IMR-90 (cell line): ENCODE measurements around the gene SOWAHC.

Source experiments
- CTCF ChIP-seq: conservative IDR thresholded peaks from 2 replicates; pipeline ENCODE4 v1.5.1; 2012; ENCODE audit warnings: mild to moderate bottlenecking, low read depth, low read length, improper control_type of control experiment
- FOS ChIP-seq: fragments of 150-350 bp; IDR thresholded peaks from 2 replicates; pipeline ENCODE4 v1.6.1; 2016; ENCODE audit warnings: low read depth, low read length
- MAZ ChIP-seq: IDR thresholded peaks from 2 replicates; pipeline ENCODE4 v1.6.1; 2012; ENCODE audit warnings: low read depth, mild to moderate bottlenecking, low read length, improper control_type of control experiment, moderate library complexity, borderline replicate concordance
- MXI1 ChIP-seq: IDR thresholded peaks from 2 replicates; pipeline ENCODE4 v1.6.1; 2012; ENCODE audit warnings: low read depth, mild to moderate bottlenecking, low read length, moderate library complexity, borderline replicate concordance
- NFE2L2 ChIP-seq: fragments of 150-350 bp; IDR thresholded peaks from 2 replicates; pipeline ENCODE4 v1.6.1; 2016; ENCODE audit warnings: low read depth, mild to moderate bottlenecking, low read length
- POLR2A ChIP-seq: IDR thresholded peaks from 2 replicates; pipeline ENCODE4 v1.6.1; 2012; ENCODE audit warnings: mild to moderate bottlenecking, low read depth, low read length
- RAD21 ChIP-seq: IDR thresholded peaks from 2 replicates; pipeline ENCODE4 v1.6.1; 2012; ENCODE audit warnings: low read length, improper control_type of control experiment
- RCOR1 ChIP-seq: IDR thresholded peaks from 2 replicates; pipeline ENCODE4 v1.6.1; 2012; ENCODE audit warnings: mild to moderate bottlenecking, low read length, improper control_type of control experiment; ENCODE audit not compliant: insufficient replicate concordance
- RFX5 ChIP-seq: IDR thresholded peaks from 2 replicates; pipeline ENCODE4 v1.8.0; 2012; ENCODE audit warnings: low read depth, mild to moderate bottlenecking, low read length, moderate library complexity
- SMC3 ChIP-seq: fragments of 150-350 bp; IDR thresholded peaks from 2 replicates; pipeline ENCODE4 v1.6.1; 2016; ENCODE audit warnings: low read depth, mild to moderate bottlenecking, antibody characterized with exemption, low read length, moderate library complexity
- TF ChIP-seq, protein P1 (sequence below): fragments of 150-350 bp; IDR thresholded peaks from 2 replicates; pipeline ENCODE4 v1.6.1; 2016; ENCODE audit warnings: low read depth, mild to moderate bottlenecking, low read length, moderate library complexity, borderline replicate concordance

GRCh38 chr2:109649736-109650695, 35.9 kb downstream of the SOWAHC start:
- TF ChIP-seq CTCF (no peak), RAD21 (no peak), POLR2A (no peak), SMC3 (no peak), RFX5 (no peak), MAZ (no peak), NFE2L2 (no peak), FOS (no peak), MXI1 (no peak), RCOR1 (no peak)
- TF ChIP-seq, protein P1, sequence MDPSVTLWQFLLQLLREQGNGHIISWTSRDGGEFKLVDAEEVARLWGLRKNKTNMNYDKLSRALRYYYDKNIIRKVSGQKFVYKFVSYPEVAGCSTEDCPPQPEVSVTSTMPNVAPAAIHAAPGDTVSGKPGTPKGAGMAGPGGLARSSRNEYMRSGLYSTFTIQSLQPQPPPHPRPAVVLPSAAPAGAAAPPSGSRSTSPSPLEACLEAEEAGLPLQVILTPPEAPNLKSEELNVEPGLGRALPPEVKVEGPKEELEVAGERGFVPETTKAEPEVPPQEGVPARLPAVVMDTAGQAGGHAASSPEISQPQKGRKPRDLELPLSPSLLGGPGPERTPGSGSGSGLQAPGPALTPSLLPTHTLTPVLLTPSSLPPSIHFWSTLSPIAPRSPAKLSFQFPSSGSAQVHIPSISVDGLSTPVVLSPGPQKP, result no peak
